ENCODE measurements around the gene L1TD1. TPM values are rescaled to one million over a fixed set of nuclear protein-coding genes. Genes with fewer than 3 reads are reported as not detected.
"Not testable (repeated sequence)": the region's sequence is repeated elsewhere in the genome, so short reads cannot be mapped to it uniquely, and the experiment has no call there.

The L1TD1 gene
- 103 and 168 TPM in 2 replicates for total RNA-seq (2014; rRNA removed; shearing (Covaris generic))

GRCh38 chr1:62194651-62195544, at the start of gene L1TD1:
Gene L1TD1 (plus strand): TSS chr1:62194849. CDS start chr1:62206629, 11,780 bp downstream.
- H3K36me3 ChIP-seq (replicated peaks; ENCODE audit: control insufficient read depth, insufficient read depth, low read length) = peaks cover 17% of the 10 kb centered on the region
- DNase-seq = peak; percentile 96
- no peaks in the 10 kb centered on the region for H3K27me3 ChIP-seq (ENCODE audit: control insufficient read depth, insufficient read depth, low read length)
- H3K4me3 ChIP-seq (ENCODE audit: insufficient read depth, low read depth, low read length) = peak within 1 kb of the TSS; percentile 100

- Histone ChIP-seq H3K4me3 (ENCODE audit: insufficient read depth, low read depth, low read length) (no peak overlapping the region), H3K27me3 (ENCODE audit: control insufficient read depth, insufficient read depth, low read length) (no peaks in the 10 kb centered on the region), H3K36me3 (replicated peaks; ENCODE audit: control insufficient read depth, insufficient read depth, low read length) (no peaks in the 10 kb centered on the region)
- no peak for DNase-seq
Observed at GRCh38 chr1:62159940-62160348, 34.7 kb upstream of the L1TD1 start.

GRCh38 chr1:62161711-62162110, 32.9 kb upstream of the L1TD1 start:
- H3K36me3 ChIP-seq (replicated peaks; ENCODE audit: control insufficient read depth, insufficient read depth, low read length) = no peaks in the 10 kb centered on the region
- no peak for DNase-seq

GRCh38 chr1:62170380-62170779, 24.3 kb upstream of the L1TD1 start:
- DNase-seq; H3K4me3 ChIP-seq (ENCODE audit: insufficient read depth, low read depth, low read length); H3K36me3 ChIP-seq (replicated peaks; ENCODE audit: control insufficient read depth, insufficient read depth, low read length); H3K27me3 ChIP-seq (ENCODE audit: control insufficient read depth, insufficient read depth, low read length): not testable (repeated sequence)

More at GRCh38 chr1:62161711-62162110, 32.9 kb upstream of the L1TD1 start:
- Histone ChIP-seq H3K27me3 (ENCODE audit: control insufficient read depth, insufficient read depth, low read length) (no peaks in the 10 kb centered on the region), H3K4me3 (ENCODE audit: insufficient read depth, low read depth, low read length) (no peak overlapping the region)

GRCh38 chr1:62175568-62176179, 19.0 kb upstream of the L1TD1 start:
- Histone ChIP-seq H3K27me3 (ENCODE audit: control insufficient read depth, insufficient read depth, low read length) (no peaks in the 10 kb centered on the region), H3K36me3 (replicated peaks; ENCODE audit: control insufficient read depth, insufficient read depth, low read length) (no peaks in the 10 kb centered on the region), H3K4me3 (ENCODE audit: insufficient read depth, low read depth, low read length) (no peak overlapping the region)
- DNase-seq = peak; percentile 43

GRCh38 chr1:62176597-62177312, 17.9 kb upstream of the L1TD1 start:
- Histone ChIP-seq H3K36me3 (replicated peaks; ENCODE audit: control insufficient read depth, insufficient read depth, low read length) (no peaks in the 10 kb centered on the region), H3K27me3 (ENCODE audit: control insufficient read depth, insufficient read depth, low read length) (no peaks in the 10 kb centered on the region), H3K4me3 (ENCODE audit: insufficient read depth, low read depth, low read length) (no peak overlapping the region)
- no peak for DNase-seq

GRCh38 chr1:62177621-62178020, 17.0 kb upstream of the L1TD1 start:
- no peak for DNase-seq
- H3K27me3 ChIP-seq (ENCODE audit: control insufficient read depth, insufficient read depth, low read length) = no peaks in the 10 kb centered on the region
- no peak overlapping the region for H3K4me3 ChIP-seq (ENCODE audit: insufficient read depth, low read depth, low read length)
- H3K36me3 ChIP-seq (replicated peaks; ENCODE audit: control insufficient read depth, insufficient read depth, low read length) = no peaks in the 10 kb centered on the region

GRCh38 chr1:62178372-62178771, 16.3 kb upstream of the L1TD1 start:
- H3K4me3 ChIP-seq (ENCODE audit: insufficient read depth, low read depth, low read length) = no peak overlapping the region
- H3K36me3 ChIP-seq (replicated peaks; ENCODE audit: control insufficient read depth, insufficient read depth, low read length) = no peaks in the 10 kb centered on the region
- H3K27me3 ChIP-seq (ENCODE audit: control insufficient read depth, insufficient read depth, low read length) = no peaks in the 10 kb centered on the region
- DNase-seq = no peak

GRCh38 chr1:62180054-62180453, 14.6 kb upstream of the L1TD1 start:
- not testable (repeated sequence) for H3K4me3 ChIP-seq (ENCODE audit: insufficient read depth, low read depth, low read length); H3K27me3 ChIP-seq (ENCODE audit: control insufficient read depth, insufficient read depth, low read length); DNase-seq; H3K36me3 ChIP-seq (replicated peaks; ENCODE audit: control insufficient read depth, insufficient read depth, low read length)

GRCh38 chr1:62180639-62181038, 14.0 kb upstream of the L1TD1 start:
- no peaks in the 10 kb centered on the region for H3K36me3 ChIP-seq (replicated peaks; ENCODE audit: control insufficient read depth, insufficient read depth, low read length)
- no peaks in the 10 kb centered on the region for H3K27me3 ChIP-seq (ENCODE audit: control insufficient read depth, insufficient read depth, low read length)
- no peak for DNase-seq
- no peak overlapping the region for H3K4me3 ChIP-seq (ENCODE audit: insufficient read depth, low read depth, low read length)

- no peak for DNase-seq
- H3K27me3 ChIP-seq (ENCODE audit: control insufficient read depth, insufficient read depth, low read length) = no peaks in the 10 kb centered on the region
- H3K4me3 ChIP-seq (ENCODE audit: insufficient read depth, low read depth, low read length) = no peak overlapping the region
- no peaks in the 10 kb centered on the region for H3K36me3 ChIP-seq (replicated peaks; ENCODE audit: control insufficient read depth, insufficient read depth, low read length)
Observed at GRCh38 chr1:62181532-62181931, 13.1 kb upstream of the L1TD1 start.

- H3K36me3 ChIP-seq (replicated peaks; ENCODE audit: control insufficient read depth, insufficient read depth, low read length); H3K27me3 ChIP-seq (ENCODE audit: control insufficient read depth, insufficient read depth, low read length); DNase-seq; H3K4me3 ChIP-seq (ENCODE audit: insufficient read depth, low read depth, low read length): not testable (repeated sequence)
Observed at GRCh38 chr1:62182157-62182556, 12.5 kb upstream of the L1TD1 start.

- not testable (repeated sequence) for H3K36me3 ChIP-seq (replicated peaks; ENCODE audit: control insufficient read depth, insufficient read depth, low read length); DNase-seq; H3K4me3 ChIP-seq (ENCODE audit: insufficient read depth, low read depth, low read length); H3K27me3 ChIP-seq (ENCODE audit: control insufficient read depth, insufficient read depth, low read length)
Observed at GRCh38 chr1:62183164-62184020, 11.3 kb upstream of the L1TD1 start.

- no peaks in the 10 kb centered on the region for H3K27me3 ChIP-seq (ENCODE audit: control insufficient read depth, insufficient read depth, low read length)
- H3K4me3 ChIP-seq (ENCODE audit: insufficient read depth, low read depth, low read length) = no peak overlapping the region
- H3K36me3 ChIP-seq (replicated peaks; ENCODE audit: control insufficient read depth, insufficient read depth, low read length) = no peaks in the 10 kb centered on the region
- no peak for DNase-seq
Observed at GRCh38 chr1:62184336-62184735, 10.3 kb upstream of the L1TD1 start.

All from H7 (cell line).